ENCODE results near the gene MRO. TPM values are rescaled to one million over a fixed set of nuclear protein-coding genes. Genes with fewer than 3 reads are reported as not detected.

Gene MRO
- total RNA-seq, 1 donor: 1.8 TPM

- DNase-seq (ENCODE audit: insufficient read length, low spot score, missing footprints): no peak
- Histone ChIP-seq H2AFZ (ENCODE audit: low read length) (no peak overlapping the region), H3K9me3 (ENCODE audit: low read depth, low read length) (no peaks in the 10 kb centered on the region), H3K4me3 (ENCODE audit: insufficient read depth, low read length) (no peak overlapping the region), H3K4me2 (ENCODE audit: insufficient read depth, low read length) (no peak overlapping the region), H3K79me2 (ENCODE audit: insufficient read depth, low read length) (no peaks in the 10 kb centered on the region), H3K27ac (ENCODE audit: low read depth, low read length) (no peak overlapping the region), H3K27me3 (ENCODE audit: insufficient read depth, low read length) (no peaks in the 10 kb centered on the region), H3K36me3 (ENCODE audit: insufficient read depth, low read length) (no peaks in the 10 kb centered on the region), H4K20me1 (ENCODE audit: insufficient read depth, low read length) (no peaks in the 10 kb centered on the region), H3K4me1 (ENCODE audit: insufficient read depth, low read length) (no peaks in the 10 kb centered on the region)
- TF ChIP-seq CTCF (IDR thresholded peaks at IDR 0.05; ENCODE audit: extremely low read depth, low read depth, low read length): no peak
Observed at GRCh38 chr18:50753311-50753710, 66.5 kb downstream of the MRO start.

- H3K79me2 ChIP-seq (ENCODE audit: insufficient read depth, low read length): no peaks in the 10 kb centered on the region
- no peaks in the 10 kb centered on the region for H3K9me3 ChIP-seq (ENCODE audit: low read depth, low read length)
- no peaks in the 10 kb centered on the region for H3K36me3 ChIP-seq (ENCODE audit: insufficient read depth, low read length)
- H4K20me1 ChIP-seq (ENCODE audit: insufficient read depth, low read length): no peaks in the 10 kb centered on the region
- H3K27me3 ChIP-seq (ENCODE audit: insufficient read depth, low read length): no peaks in the 10 kb centered on the region
- H3K4me3 ChIP-seq (ENCODE audit: insufficient read depth, low read length): no peak overlapping the region
- no peak overlapping the region for H3K4me2 ChIP-seq (ENCODE audit: insufficient read depth, low read length)
- no peak for TF ChIP-seq CTCF (IDR thresholded peaks at IDR 0.05; ENCODE audit: extremely low read depth, low read depth, low read length)
- no peak overlapping the region for H2AFZ ChIP-seq (ENCODE audit: low read length)
- H3K27ac ChIP-seq (ENCODE audit: low read depth, low read length): no peak overlapping the region
- no peak for DNase-seq (ENCODE audit: insufficient read length, low spot score, missing footprints)
- no peaks in the 10 kb centered on the region for H3K4me1 ChIP-seq (ENCODE audit: insufficient read depth, low read length)
Observed at GRCh38 chr18:50751947-50752346, 67.9 kb downstream of the MRO start.

GRCh38 chr18:50751490-50751889 lies 68.3 kb downstream of the MRO start:
- no peaks in the 10 kb centered on the region for H4K20me1 ChIP-seq (ENCODE audit: insufficient read depth, low read length)
- no peak overlapping the region for H3K27ac ChIP-seq (ENCODE audit: low read depth, low read length)
- H3K4me3 ChIP-seq (ENCODE audit: insufficient read depth, low read length): no peak overlapping the region
- H3K27me3 ChIP-seq (ENCODE audit: insufficient read depth, low read length): no peaks in the 10 kb centered on the region
- no peak overlapping the region for H3K4me2 ChIP-seq (ENCODE audit: insufficient read depth, low read length)
- no peaks in the 10 kb centered on the region for H3K79me2 ChIP-seq (ENCODE audit: insufficient read depth, low read length)
- TF ChIP-seq CTCF (IDR thresholded peaks at IDR 0.05; ENCODE audit: extremely low read depth, low read depth, low read length): no peak
- H3K9me3 ChIP-seq (ENCODE audit: low read depth, low read length): no peaks in the 10 kb centered on the region
- no peaks in the 10 kb centered on the region for H3K36me3 ChIP-seq (ENCODE audit: insufficient read depth, low read length)
- no peaks in the 10 kb centered on the region for H3K4me1 ChIP-seq (ENCODE audit: insufficient read depth, low read length)
- no peak overlapping the region for H2AFZ ChIP-seq (ENCODE audit: low read length)
- no peak for DNase-seq (ENCODE audit: insufficient read length, low spot score, missing footprints)

- Histone ChIP-seq H3K4me1 (ENCODE audit: insufficient read depth, low read length) (no peaks in the 10 kb centered on the region), H3K4me2 (ENCODE audit: insufficient read depth, low read length) (no peak overlapping the region), H3K79me2 (ENCODE audit: insufficient read depth, low read length) (no peaks in the 10 kb centered on the region), H3K27ac (ENCODE audit: low read depth, low read length) (no peak overlapping the region), H4K20me1 (ENCODE audit: insufficient read depth, low read length) (no peaks in the 10 kb centered on the region), H2AFZ (ENCODE audit: low read length) (no peak overlapping the region), H3K36me3 (ENCODE audit: insufficient read depth, low read length) (no peaks in the 10 kb centered on the region), H3K4me3 (ENCODE audit: insufficient read depth, low read length) (no peak overlapping the region), H3K27me3 (ENCODE audit: insufficient read depth, low read length) (no peaks in the 10 kb centered on the region), H3K9me3 (ENCODE audit: low read depth, low read length) (no peaks in the 10 kb centered on the region)
- no peak for TF ChIP-seq CTCF (IDR thresholded peaks at IDR 0.05; ENCODE audit: extremely low read depth, low read depth, low read length)
- no peak for DNase-seq (ENCODE audit: insufficient read length, low spot score, missing footprints)
Observed at GRCh38 chr18:50750546-50750945, 69.3 kb downstream of the MRO start.

Data from osteoblast (primary cell).